ENCODE data around the gene USP28.

The USP28 gene

DNA sequence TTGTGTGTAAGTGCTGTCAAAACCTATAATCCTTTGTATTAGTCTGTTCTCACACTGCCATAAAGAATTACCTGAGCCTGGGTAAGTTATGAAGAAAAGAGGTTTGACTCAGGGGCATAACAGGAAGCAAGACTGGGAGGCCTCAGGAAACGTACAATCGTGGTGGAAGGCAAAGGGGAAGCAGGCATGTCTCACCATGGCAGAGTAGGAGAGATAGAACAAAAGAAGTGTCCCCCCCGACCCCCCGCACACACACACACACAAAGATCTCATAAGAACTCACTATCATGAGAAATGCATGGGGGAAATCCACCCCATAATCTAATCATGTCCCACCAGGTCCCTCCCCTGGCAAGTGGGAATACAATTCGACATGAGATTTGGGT lies 2.3 kb upstream of the USP28 start:
- DNase-seq, result no peak

DNA sequence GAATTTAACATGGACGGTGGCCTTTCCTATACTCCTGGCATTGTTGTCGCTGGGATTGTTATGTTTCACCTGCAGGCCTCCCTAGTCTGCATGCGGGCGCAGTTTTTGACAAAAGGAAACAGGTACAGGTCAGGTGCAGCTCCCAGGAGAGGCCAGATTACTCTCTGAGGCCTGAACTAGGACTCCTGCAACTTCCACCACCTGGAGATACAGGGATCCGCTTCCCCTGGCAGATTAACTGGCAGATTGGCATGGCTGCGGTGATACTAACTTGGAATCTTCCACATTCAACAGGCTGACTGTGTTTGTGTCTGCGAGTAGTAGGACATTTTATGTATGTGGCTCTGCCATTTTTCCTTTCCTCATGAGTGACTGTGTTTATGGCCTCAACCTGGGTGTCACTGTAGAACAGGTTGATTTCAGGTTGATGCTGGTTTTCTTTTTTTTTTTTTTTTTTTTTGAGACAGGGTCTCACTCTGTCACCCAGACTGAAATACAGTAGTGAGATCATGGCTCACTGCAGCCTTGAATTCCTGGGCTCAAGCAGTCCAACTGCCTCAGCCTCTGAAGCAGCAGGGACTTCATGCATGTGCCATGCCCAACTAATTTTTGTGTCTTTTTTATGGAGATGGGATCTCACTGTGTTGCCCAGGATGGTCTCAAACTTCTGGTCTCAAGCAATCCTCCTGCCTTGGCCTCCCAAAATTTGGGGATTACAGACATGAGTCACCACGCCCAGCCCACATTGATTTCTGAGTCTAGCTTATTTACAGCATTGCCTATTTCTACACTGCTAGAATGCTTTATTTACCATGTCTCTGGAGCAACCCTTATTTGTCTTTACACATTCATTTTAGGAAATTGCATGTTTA lies 1.7 kb upstream of the USP28 start:
- no peak for DNase-seq

DNA sequence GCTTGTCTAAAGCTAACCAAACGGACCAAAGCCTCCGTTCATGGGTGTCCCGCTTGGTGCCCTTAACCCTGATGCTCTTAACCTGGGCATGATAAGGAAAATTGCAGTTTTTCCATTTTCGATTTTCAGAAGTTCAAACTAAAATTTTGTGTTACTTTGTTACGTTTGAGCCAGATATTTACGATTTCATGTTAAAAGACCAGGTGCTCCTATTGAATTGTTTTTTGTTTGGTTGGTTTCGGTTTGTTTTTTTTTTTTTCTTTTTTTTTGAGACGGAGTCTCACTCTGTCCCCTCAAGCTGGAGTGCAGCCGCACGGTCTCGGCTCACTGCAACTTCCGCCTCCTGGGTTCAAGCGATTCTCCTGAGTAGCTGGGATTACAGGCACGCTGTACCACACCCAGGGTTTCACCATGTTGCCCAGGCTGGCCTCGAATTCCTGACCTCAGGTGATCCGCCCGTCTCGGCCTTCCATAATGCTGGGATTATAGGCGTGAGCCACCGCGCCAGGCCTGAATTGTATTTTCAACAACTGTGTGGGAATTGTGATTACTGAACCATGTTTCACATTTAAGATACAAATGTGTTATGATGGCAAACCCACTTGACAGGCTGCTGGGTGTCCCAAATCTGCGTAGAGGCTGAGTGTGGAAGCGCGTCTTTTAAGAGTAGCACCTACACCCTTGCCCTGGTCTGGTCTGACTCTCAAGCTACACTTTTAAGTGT lies 864 bp upstream of the USP28 start:
- no peak for DNase-seq

DNA sequence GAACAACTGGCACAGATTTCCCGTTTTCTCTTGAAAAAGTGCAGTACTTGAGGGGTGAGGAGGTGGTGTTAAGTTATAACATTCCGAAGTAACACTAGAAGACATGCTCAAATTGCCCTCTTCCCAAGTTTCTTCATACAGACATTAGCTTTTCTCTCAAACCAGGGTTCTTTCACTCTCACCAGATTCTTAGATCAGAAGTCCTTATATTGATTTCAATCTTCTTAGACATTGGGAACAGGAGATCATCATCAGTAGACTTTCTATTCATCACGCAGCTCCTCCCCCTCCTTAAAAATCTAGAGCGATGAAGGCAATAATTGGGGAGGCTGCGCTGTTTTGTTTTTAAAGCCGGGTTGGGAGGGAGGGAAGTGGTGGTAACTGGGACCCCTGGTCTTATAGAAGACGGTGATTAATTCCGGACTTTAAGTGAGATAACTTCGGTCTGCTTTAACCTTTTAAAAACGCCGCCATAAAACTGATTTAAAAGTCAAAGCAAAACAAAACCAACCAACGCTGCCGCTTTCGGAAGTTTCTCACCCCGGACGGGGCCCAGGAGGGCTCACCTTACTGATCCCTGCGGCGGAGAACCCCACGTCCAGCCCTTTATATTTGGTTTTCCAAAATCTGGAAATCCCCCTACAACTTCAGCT lies 665 bp downstream of the USP28 start:
- DNase-seq, result peak; percentile 3

DNA sequence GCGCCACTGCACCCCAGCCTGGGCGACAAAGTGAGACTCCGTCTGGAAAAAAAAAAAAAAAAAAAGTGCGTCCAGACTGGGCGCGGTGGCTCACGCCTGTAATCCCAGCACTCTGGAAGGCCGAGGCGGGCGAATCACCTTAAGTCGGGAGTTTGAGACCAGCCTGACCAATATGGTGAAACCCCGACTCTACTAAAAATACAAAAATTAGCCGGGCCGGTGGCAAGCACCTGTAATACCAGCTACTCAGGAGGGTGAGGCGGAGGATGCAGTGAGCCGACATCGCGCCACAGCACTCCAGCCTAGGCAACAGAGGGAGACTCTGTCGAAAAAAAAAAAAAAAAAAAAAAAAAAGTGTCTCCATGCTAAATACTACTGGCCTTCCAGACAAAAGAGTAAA lies 1.3 kb downstream of the USP28 start:
- no peak for DNase-seq

DNA sequence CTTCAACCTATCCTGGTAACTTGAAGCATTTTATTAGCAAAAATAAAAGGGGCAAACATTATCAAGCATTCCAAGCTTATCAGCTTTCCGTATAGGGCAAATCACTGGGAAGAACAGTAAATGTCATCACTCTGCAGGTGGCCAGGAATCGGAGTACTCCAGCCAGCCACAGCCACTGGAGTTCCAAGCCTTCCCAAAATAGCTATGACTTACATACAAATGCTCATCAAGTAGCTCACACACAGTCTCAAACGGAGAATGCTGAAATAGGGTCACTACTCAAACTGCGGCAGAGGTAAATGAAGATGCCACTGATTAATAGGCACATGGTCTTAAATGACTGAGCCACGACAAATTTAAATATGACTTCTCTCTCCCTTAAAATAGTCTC lies 2.1 kb downstream of the USP28 start:
- no peak for DNase-seq

DNA sequence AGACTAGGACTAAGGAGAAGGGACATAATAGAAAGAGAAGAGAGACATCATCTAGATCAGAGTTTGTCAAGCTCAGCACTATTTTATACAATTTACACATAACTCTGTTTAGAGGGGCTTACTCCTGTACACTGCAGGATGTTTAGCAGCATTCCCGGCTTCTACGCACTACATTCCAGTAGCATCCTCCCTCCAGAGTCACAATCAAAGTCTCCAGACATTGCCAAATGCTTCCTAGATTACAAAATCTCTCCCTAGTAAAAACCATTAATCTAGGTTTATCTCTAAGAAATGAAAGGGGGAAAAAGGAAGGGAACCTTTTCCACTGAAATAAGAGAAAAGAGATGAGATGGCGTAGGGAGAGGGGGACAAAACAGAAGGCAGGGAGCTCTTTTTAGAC lies 4.0 kb downstream of the USP28 start:
- no peak for DNase-seq

GRCh38 chr11:113867843-113868503 lies 7.4 kb downstream of the USP28 start:
- no peak for DNase-seq

- no peak for DNase-seq
Measured at GRCh38 chr11:113865873-113866272, 9.5 kb downstream of the USP28 start.

- no peak for DNase-seq
Measured at GRCh38 chr11:113864410-113864809, 11.0 kb downstream of the USP28 start.

GRCh38 chr11:113862435-113862834 lies 12.9 kb downstream of the USP28 start:
- DNase-seq, result peak; percentile 27

- DNase-seq, result no peak
Measured at GRCh38 chr11:113859665-113860064, 15.7 kb downstream of the USP28 start.

DNA sequence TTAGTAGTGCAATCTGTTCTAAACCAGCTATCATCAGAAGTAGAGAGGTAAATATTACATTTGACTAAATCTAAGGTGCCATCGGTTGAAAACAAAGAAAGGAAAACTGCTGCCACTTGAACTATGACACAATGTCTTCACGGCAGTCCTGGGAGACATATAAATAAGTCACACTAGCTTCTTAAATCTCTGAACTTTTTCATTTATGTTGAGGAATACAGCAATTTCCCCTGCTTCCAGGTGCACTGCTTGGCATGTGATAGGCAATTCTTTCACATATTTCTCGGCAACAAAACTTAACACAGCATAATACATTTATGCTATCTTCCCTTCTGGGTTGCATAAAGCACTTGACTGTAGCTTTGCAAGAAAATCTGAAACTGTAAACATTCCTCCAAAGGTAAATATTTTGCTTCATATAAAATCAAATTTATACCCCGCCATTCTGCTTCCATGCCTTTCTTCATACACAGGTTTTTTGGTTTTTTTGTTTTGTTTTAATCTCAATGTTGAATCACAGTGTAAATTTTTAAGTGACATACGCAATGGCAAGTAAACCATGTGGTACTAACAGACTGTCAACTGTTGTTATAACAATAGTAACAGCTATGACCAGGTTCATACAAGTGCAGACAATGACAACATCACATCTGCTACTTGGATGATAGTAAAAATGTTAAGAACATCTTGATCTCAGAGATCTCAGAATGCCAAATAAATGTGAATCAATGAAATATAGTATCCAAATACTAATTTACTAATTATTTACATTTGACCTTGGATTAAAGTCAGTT lies 18.2 kb downstream of the USP28 start:
- DNase-seq, result no peak

- no peak for DNase-seq
Measured at GRCh38 chr11:113855803-113856202, 19.6 kb downstream of the USP28 start.

- DNase-seq, result no peak
Measured at GRCh38 chr11:113850188-113850587, 25.2 kb downstream of the USP28 start.

GRCh38 chr11:113849713-113850112 lies 25.7 kb downstream of the USP28 start:
- no peak for DNase-seq

DNA sequence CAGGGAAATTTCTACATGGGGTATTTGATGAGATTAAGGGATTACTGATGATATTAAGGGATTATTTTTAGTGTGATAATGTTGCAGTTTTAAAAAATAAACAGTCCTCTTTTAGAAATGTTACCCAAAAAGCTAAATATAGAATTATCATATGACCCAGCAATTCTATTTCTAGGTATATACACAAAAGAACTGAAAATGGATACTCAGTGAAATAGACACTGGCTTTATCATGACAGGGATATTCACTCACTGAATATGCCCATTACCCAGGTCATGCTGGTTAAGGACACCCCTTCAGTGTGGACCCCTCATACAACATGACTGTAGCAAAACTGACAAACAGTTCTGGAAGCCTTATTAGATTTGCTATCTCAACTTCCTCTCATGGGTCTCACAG lies 27.8 kb downstream of the USP28 start:
- no peak for DNase-seq

- no peak for DNase-seq
Measured at GRCh38 chr11:113847111-113847510, 28.3 kb downstream of the USP28 start.

GRCh38 chr11:113841691-113842090 lies 33.7 kb downstream of the USP28 start:
- DNase-seq, result no peak

DNA sequence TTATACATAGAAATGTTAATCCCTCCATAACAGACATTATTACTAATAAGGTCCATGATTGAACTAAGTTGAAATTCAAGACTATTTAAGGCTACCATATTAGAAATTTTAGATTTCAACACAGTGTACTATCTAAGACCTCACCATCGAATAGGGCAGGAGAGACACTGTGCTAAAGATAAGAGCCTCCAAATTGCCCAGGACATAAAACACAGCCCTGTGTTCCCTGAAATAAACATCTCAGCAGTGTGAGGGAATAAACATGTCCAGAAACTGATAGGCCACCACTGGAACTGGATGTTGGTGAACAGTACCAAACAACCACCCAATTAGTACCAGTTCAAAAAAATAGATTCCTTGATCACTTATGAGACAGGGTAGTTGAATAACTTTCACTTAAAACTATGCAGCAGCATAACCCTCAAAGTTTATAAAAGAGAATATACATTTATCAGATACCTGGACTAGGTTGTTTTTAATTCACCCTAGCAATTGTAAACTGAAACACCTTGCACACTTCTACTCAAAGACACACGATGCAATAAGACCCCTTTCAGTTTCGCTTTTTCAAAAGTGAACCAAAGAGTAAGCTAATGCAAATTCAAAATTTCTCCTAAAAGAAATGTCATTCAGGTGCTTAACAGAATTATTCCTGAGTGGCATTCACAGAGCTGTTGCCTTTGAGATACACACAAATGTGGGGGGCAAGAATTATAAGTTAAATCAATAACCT lies 34.3 kb downstream of the USP28 start:
- no peak for DNase-seq

DNA sequence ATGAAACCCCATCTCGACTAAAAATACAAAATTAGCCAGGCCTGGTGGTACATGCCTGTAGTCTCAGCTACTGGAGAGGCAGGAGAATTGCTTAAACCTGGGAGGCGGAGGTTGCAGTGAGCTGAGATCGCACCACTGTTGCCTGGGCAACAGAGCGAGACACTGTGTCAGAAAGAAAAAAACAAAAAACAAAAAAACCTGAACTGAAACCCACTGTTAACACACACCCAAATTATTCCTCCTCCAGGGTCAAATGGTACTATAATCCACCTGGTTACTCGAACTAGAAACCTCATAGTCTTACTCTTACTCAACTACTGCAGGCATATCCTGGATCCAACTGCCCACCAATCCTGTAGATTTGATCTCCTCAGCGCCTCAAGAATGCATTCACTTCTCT lies 35.5 kb downstream of the USP28 start:
- no peak for DNase-seq

- no peak for DNase-seq
Measured at GRCh38 chr11:113838005-113838404, 37.4 kb downstream of the USP28 start.

Measured in fibroblast of skin of abdomen (primary cell).